G401 (cell line): ENCODE data around the gene SLC23A3. TPM values are rescaled to one million over a fixed set of nuclear protein-coding genes. Genes with fewer than 3 reads are reported as not detected.
A peak's percentile ranks its signal among the peaks of the same experiment; 100 is the strongest.
"Not testable (repeated sequence)": the region's sequence is repeated elsewhere in the genome, so short reads cannot be mapped to it uniquely, and the experiment has no call there.

Experiments
- DNase-seq: peaks from one replicate; pipeline ENCODE4 v3.0.0-alpha.2; 2015; ENCODE audit warnings: low spot score
- in situ Hi-C: cut with HindIII; loops from 2 replicates; pipeline ENCODE4 v1.10.0; 2016; ENCODE audit warnings: low sequenced_read_pairs, mixed read lengths
- total RNA-seq: library from RNA; depleted of rRNA; stranded (reverse); fragments of >200 nt; shearing (Covaris generic); gene quantifications from 2 replicates; pipeline ENCODE4 v1.2.3, GENCODE V29; 2014

The SLC23A3 gene
- total RNA-seq, 1 experiment from 2014 or later: not detected

GRCh38 chr2:219206328-219207133 lies 36.7 kb upstream of the SLC23A3 start, which contains the start of gene ZFAND2B:
Gene ZFAND2B, plus strand, starts transcription at chr2:219206782. Its CDS starts 206 bp downstream, at chr2:219206988.
- in situ Hi-C loops: no loop called here

GRCh38 chr2:219205981-219206327 lies 36.1 kb upstream of the SLC23A3 start:
- in situ Hi-C loops: no loop called here
- no peak for DNase-seq

More at GRCh38 chr2:219206328-219207133, 36.7 kb upstream of the SLC23A3 start, which contains the start of gene ZFAND2B:
- DNase-seq: peak; percentile 94

- DNase-seq: no peak
- in situ Hi-C loops: no loop called here
Observed at GRCh38 chr2:219205165-219205538, 35.3 kb upstream of the SLC23A3 start.

- in situ Hi-C loops: no loop called here
- DNase-seq: no peak
Observed at GRCh38 chr2:219204425-219205164, 34.8 kb upstream of the SLC23A3 start.

GRCh38 chr2:219201331-219201730 lies 31.5 kb upstream of the SLC23A3 start:
- in situ Hi-C loops, DNase-seq: not testable (repeated sequence)

- DNase-seq, in situ Hi-C loops: not testable (repeated sequence)
Observed at GRCh38 chr2:219200502-219201326, 30.9 kb upstream of the SLC23A3 start.

DNA sequence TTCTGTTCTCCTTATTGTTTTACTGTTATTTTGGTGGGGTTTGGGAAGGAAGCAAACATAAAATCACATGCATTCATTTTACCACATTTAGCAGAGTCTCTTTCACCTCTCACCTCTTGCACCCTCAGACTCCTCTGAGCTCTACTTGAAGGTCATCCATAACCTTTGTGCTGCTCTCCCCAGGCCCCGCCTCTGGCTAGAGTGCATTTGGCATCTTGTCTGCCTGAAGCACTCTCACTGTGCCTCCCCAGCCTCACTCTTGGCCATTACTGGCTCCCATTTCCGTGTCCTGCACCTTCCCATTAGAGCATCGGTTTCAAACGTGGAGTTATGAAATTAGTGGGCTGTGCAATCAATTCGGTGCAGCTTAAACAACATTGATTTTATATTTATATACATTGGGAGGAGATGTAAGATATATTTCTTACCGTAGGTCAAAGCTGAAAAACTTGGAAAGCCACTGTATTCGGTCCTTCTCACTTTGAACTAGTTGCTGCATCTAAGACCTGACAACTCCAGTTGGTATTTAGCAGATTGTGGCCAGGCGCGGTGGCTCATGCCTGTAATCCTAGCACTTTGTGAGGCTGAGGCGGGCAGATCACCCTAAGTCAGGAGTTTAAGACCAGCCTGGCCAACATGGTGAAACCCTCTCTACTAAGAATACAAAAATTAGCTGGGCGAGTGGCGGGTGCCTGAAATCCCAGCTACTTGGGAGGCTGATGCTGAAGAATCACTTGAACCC lies 29.8 kb upstream of the SLC23A3 start:
- in situ Hi-C loops: no loop called here
- DNase-seq: no peak

DNA sequence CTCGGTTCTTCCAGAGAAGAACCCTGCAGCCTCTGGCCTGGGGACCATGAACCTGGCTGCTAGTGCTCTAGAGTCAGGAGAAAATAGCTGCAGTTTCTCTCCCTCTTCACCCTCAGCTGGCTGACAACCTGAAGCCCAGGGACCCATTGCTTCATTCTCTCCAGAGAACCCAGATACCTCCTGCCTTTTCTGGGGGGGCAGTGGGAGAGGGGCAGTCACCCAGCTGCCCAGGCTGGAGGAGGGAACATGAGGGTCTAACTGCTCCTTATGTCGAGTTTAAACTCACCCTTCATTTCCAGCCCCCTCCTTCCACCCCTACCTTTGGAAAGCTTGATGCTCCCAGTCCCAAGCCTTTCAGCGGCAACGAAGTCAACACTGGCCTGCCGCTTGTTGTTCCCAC lies 29.1 kb upstream of the SLC23A3 start:
- in situ Hi-C loops: no loop called here
- DNase-seq: no peak

DNA sequence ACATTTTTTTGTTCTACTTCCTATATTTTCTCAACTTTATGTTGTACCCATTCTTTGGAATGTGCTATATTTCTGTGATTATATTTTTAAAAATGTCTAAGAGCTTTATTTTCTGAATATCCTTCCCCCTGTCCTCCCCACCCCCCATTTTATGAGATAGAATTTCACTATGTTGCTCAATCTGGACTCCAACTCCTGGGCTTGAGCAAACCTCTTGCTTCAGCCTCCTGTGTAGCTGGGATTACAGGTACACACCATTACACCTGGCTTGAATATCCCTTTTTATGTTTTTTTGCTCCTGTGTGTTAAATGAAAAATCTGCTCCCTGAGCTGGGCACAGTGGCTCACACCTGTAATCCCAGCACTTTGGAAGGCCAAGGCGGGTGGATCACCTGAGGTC lies 27.6 kb upstream of the SLC23A3 start:
- in situ Hi-C loops: no loop called here
- DNase-seq: no peak

DNA sequence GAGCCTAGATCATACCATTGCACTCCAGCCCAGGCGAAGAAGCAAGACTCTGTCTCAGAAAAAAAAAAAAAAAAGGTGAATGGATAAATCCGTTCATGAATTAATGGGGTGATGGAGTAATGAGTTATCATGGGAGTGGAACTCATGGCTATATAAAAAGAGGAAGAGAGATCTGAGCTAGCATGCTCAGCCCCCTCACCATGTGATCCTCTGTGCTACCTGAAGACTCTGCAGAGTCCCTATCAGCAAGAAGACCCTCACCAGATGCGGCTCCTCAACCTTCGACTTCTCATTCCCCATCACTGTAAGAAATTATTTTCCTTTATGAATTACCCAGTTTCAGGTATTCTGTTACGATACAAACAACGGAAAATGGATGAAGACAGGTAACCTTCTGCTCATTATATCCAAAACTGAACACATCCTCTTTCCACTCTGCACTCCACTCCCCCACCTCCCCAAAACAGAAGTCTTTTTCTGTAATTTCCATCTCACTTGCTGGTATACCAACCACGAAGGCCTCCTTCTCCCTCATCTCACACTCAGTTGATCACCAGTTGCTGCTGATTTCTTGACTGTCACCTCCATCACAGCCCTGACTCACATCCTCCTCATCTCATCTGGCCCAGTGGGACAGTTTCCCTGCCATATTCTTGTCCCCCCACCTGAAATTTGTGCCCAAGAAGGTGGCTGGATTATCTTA lies 17.1 kb upstream of the SLC23A3 start:
- no peak for DNase-seq
- in situ Hi-C loops: no loop called here

GRCh38 chr2:219184121-219184520 lies 14.3 kb upstream of the SLC23A3 start:
- DNase-seq: peak; percentile 96
- in situ Hi-C loops: no loop called here

DNA sequence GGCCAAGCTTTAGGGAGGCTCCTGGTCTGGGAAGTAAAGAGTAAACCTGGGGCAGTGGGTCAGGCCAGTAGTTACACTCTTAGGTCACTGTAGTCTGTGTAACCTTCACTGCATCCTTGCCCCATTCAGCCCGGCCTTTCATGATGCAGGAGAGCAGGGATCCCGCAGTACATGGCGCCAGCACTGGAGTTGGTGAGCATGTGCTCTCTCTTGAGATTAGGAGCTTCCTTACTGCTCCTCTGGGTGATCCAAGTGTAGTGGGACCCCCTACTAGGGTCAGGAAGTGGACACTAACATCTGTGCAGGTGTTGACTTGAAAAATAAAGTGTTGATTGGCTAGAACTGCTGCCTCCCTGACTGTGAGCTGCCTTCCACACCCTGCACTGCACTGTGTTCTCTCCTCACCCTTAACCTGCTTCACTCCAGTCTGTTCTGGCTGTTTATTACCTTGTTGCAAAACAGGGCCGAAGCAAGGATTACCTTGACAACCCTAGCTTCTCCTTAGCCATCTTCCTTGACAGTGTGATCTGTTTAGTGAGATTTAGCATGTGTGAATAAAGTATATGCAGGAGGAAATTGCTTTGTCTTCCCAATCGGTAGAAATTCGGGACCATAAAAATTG lies 13.4 kb upstream of the SLC23A3 start:
- DNase-seq: no peak

GRCh38 chr2:219182331-219183150 lies 12.7 kb upstream of the SLC23A3 start:
- in situ Hi-C loops: no loop called here
- peak; percentile 15 for DNase-seq

More for the DNA sequence above, 13.4 kb upstream of the SLC23A3 start:
- in situ Hi-C loops: no loop called here

DNA sequence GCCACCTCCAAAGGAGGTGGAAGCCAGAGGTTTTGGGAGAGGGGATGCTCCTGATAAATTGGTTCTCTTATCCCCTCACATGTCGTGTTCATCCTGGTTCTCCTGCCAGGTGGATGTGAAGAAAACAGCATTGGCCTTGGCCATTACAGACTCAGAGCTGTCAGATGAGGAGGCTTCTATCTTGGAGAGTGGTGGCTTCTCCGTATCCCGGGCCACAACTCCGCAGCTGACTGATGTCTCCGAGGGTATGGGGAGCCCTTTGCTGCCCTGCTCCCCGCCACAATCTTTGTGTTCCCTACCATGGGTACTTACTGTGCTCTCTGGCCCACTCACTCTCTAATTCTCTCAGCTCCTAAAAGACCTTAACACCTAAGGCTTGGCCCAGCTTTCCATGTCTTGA lies 11.7 kb upstream of the SLC23A3 start:
- in situ Hi-C loops: no loop called here
- no peak for DNase-seq

GRCh38 chr2:219180961-219181360 lies 11.1 kb upstream of the SLC23A3 start:
- in situ Hi-C loops: no loop called here
- no peak for DNase-seq

DNA sequence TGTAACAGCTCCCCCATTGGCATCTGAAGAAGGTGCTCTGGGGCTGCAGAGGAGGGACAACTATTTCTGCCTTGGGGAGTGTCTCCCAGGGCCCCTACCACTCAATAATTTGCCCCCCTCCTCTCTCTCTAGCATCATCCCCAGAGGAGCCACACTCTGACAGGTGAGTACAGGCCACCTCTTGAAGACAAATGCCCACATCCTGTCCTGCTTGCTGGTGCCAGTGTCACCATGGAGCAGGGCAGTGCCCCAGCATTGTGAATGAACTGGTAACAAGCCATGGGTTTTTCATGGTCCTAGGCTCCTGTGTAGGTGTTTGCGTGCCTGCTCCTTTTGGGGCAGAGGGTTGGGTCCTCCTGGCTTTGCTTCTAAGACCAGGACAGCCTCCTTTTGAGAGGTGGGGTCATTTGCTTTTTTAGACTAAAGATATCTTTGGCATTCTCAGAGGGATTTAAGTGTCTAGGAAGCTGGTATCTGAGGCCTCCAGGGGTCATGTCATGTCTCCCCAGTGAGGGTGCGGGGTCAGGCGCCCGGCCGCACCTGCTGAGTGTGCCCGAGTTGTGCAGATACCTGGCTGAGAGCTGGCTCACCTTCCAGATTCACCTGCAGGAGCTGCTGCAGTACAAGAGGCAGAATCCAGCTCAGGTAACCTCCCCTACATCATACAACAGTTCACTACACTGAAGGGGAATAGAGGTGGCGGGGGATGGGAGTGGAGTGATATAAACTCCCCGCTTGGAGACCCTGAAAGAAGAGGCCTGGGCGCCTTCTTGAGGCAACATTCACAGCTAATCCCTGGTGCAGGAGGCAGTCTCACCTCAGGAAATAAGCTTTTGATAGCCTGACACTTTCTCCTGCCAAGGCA lies 10.0 kb upstream of the SLC23A3 start:
- in situ Hi-C loops: no loop called here
- DNase-seq: no peak
